ENCODE data around the gene GOLGA8J. TPM values are rescaled to one million over a fixed set of nuclear protein-coding genes. Genes with fewer than 3 reads are reported as not detected.
A peak's percentile ranks its signal among the peaks of the same experiment; 100 is the strongest.
"Not testable (repeated sequence)": the region's sequence is repeated elsewhere in the genome, so short reads cannot be mapped to it uniquely, and the experiment has no call there.

GOLGA8J gene
- total RNA-seq, 3 donors from 2014 or later: 0.29 TPM; not detected in 2

- DNase-seq: no peak
- no peak overlapping the region for H3K4me3 ChIP-seq
- no peaks in the 10 kb centered on the region for H3K9me3 ChIP-seq
- intact Hi-C loops (cut with DNase I, micrococcal nuclease): no loop called here
- TF ChIP-seq, protein P1, sequence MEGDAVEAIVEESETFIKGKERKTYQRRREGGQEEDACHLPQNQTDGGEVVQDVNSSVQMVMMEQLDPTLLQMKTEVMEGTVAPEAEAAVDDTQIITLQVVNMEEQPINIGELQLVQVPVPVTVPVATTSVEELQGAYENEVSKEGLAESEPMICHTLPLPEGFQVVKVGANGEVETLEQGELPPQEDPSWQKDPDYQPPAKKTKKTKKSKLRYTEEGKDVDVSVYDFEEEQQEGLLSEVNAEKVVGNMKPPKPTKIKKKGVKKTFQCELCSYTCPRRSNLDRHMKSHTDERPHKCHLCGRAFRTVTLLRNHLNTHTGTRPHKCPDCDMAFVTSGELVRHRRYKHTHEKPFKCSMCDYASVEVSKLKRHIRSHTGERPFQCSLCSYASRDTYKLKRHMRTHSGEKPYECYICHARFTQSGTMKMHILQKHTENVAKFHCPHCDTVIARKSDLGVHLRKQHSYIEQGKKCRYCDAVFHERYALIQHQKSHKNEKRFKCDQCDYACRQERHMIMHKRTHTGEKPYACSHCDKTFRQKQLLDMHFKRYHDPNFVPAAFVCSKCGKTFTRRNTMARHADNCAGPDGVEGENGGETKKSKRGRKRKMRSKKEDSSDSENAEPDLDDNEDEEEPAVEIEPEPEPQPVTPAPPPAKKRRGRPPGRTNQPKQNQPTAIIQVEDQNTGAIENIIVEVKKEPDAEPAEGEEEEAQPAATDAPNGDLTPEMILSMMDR (IDR thresholded peaks at IDR 0.05): no peak
- H3K36me3 ChIP-seq (ENCODE audit: low read depth): no peaks in the 10 kb centered on the region
- no peak for ATAC-seq
- no peaks in the 10 kb centered on the region for H3K4me1 ChIP-seq (ENCODE audit: low read depth)
Observed at GRCh38 chr15:30065025-30065801, 17.5 kb upstream of the GOLGA8J start.

- Histone ChIP-seq H3K4me3 (no peak overlapping the region), H3K9me3 (no peaks in the 10 kb centered on the region), H3K4me1 (ENCODE audit: low read depth) (no peaks in the 10 kb centered on the region), H3K36me3 (ENCODE audit: low read depth) (no peaks in the 10 kb centered on the region)
- DNase-seq (no peak), ATAC-seq (no peak)
- intact Hi-C loops (cut with DNase I, micrococcal nuclease): no loop called here
- TF ChIP-seq, protein P1 (IDR thresholded peaks at IDR 0.05): no peak
Observed at GRCh38 chr15:30068326-30068725, 14.4 kb upstream of the GOLGA8J start.

GRCh38 chr15:30072630-30073029, 10.1 kb upstream of the GOLGA8J start:
- H3K36me3 ChIP-seq (ENCODE audit: low read depth): no peaks in the 10 kb centered on the region
- no peak overlapping the region for H3K4me3 ChIP-seq
- no peaks in the 10 kb centered on the region for H3K9me3 ChIP-seq
- ATAC-seq (no peak), DNase-seq (no peak)
- intact Hi-C loops (cut with DNase I, micrococcal nuclease): loop anchor here in 1 of 2 donors (10.0 kb wide), 1 partner anchor 408 kb away; no protein-coding TSS in a partner anchor
- TF ChIP-seq, protein P1 (IDR thresholded peaks at IDR 0.05): no peak
- H3K4me1 ChIP-seq (ENCODE audit: low read depth): no peaks in the 10 kb centered on the region

GRCh38 chr15:30073915-30074314, 8.8 kb upstream of the GOLGA8J start:
- ATAC-seq (no peak), DNase-seq (no peak)
- no peaks in the 10 kb centered on the region for H3K36me3 ChIP-seq (ENCODE audit: low read depth)
- H3K9me3 ChIP-seq: no peaks in the 10 kb centered on the region
- H3K4me1 ChIP-seq (ENCODE audit: low read depth): no peaks in the 10 kb centered on the region
- no peak overlapping the region for H3K4me3 ChIP-seq
- intact Hi-C loops (cut with DNase I, micrococcal nuclease): loop anchor here in 1 of 2 donors (10.0 kb wide), 1 partner anchor 409 kb away; no protein-coding TSS in a partner anchor
- TF ChIP-seq, protein P1 (IDR thresholded peaks at IDR 0.05): no peak

- H3K9me3 ChIP-seq; intact Hi-C loops (cut with DNase I, micrococcal nuclease); H3K36me3 ChIP-seq (ENCODE audit: low read depth); ATAC-seq; H3K4me3 ChIP-seq; DNase-seq; H3K4me1 ChIP-seq (ENCODE audit: low read depth): not testable (repeated sequence)
Observed at GRCh38 chr15:30080816-30081215, 1.9 kb upstream of the GOLGA8J start.

GRCh38 chr15:30097827-30098226, 15.1 kb downstream of the GOLGA8J start:
- H3K9me3 ChIP-seq; intact Hi-C loops (cut with DNase I, micrococcal nuclease); DNase-seq; H3K4me1 ChIP-seq (ENCODE audit: low read depth); H3K36me3 ChIP-seq (ENCODE audit: low read depth); H3K4me3 ChIP-seq: not testable (repeated sequence)
- peak; percentile 67 for ATAC-seq

DNA sequence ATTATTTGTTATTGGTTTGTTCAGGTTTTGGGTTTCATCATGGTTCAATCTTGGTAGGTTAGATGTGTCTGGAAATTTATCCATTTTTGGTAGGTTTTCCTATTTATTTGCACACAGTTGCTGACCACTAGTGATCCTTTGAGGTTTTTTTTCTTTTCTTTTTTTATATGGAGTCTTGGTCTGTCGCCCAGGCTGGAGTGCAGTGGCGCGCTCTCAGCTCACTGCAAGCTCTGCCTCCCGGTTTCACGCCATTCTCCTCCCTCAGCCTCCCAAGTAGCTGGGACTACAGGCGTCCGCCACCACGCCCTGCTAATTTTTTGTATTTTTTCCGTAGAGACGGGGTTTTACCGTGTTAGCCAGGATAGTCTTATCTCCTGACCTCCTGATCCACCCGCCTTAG, 20.1 kb downstream of the GOLGA8J start:
- H3K4me1 ChIP-seq (ENCODE audit: low read depth); H3K36me3 ChIP-seq (ENCODE audit: low read depth); ATAC-seq; H3K4me3 ChIP-seq; H3K9me3 ChIP-seq; intact Hi-C loops (cut with DNase I, micrococcal nuclease); DNase-seq: not testable (repeated sequence)

- intact Hi-C loops (cut with DNase I, micrococcal nuclease); H3K4me3 ChIP-seq: not testable (repeated sequence)
Observed at GRCh38 chr15:30103941-30104507, 21.3 kb downstream of the GOLGA8J start.

GRCh38 chr15:30110591-30110990, 27.8 kb downstream of the GOLGA8J start:
- ATAC-seq; H3K4me3 ChIP-seq; H3K4me1 ChIP-seq (ENCODE audit: low read depth); intact Hi-C loops (cut with DNase I, micrococcal nuclease); H3K36me3 ChIP-seq (ENCODE audit: low read depth); DNase-seq; H3K9me3 ChIP-seq: not testable (repeated sequence)

More at GRCh38 chr15:30103941-30104507, 21.3 kb downstream of the GOLGA8J start:
- not testable (repeated sequence) for H3K4me1 ChIP-seq (ENCODE audit: low read depth); H3K9me3 ChIP-seq; DNase-seq; H3K36me3 ChIP-seq (ENCODE audit: low read depth)
- ATAC-seq: peak; percentile 74

GRCh38 chr15:30130066-30130465, 47.3 kb downstream of the GOLGA8J start:
- H3K36me3 ChIP-seq (ENCODE audit: low read depth); intact Hi-C loops (cut with DNase I, micrococcal nuclease); ATAC-seq; DNase-seq; H3K4me1 ChIP-seq (ENCODE audit: low read depth); H3K9me3 ChIP-seq; H3K4me3 ChIP-seq: not testable (repeated sequence)
